HCT116 (cell line): Measurements from ENCODE around the gene CCDC197. TPM values are rescaled to one million over a fixed set of nuclear protein-coding genes. Genes with fewer than 3 reads are reported as not detected.

ENCODE experiments used
- ATAC-seq: fragments of 200-7000 bp; cut with Tn5 transposase; 2 replicates; pipeline ENCODE4 v1.9.1; 2020; ENCODE audit warnings: mild to moderate bottlenecking, moderate library complexity
- BruUV-seq: library from RNA; stranded (reverse); fragments of 400-500 nt; replicated peaks from 2 replicates; lab custom pipeline; 2021; lab: Mats Ljungman, UMichigan
- CTCF ChIA-PET: fragments of 300-600 bp; sonication (Branson Sonifier 250); formaldehyde crosslinking; loops from one replicate; lab custom pipeline; 2021; ENCODE audit warnings: antibody characterized with exemption; lab: Charles Lee
- POLR2A ChIA-PET: fragments of 300-600, 350-600 bp; sonication (Branson Sonifier 250); formaldehyde crosslinking; loops from one replicate; lab custom pipeline; 2021; ENCODE audit warnings: antibody characterized with exemption; lab: Charles Lee
- RAD21 ChIA-PET, 2 experiments: fragments of 300-600 bp; sonication (Branson Sonifier 250); formaldehyde crosslinking; loops; one replicate each; lab custom pipeline; 2023; ENCODE audit warnings: low total read pairs in 2 of 2; ENCODE audit not compliant: uncharacterized antibody in 2 of 2, unreplicated experiment in 2 of 2, low non-redundant PET in 1 of 2; lab: Charles Lee
- DNase-seq: peaks from one replicate; pipeline ENCODE4 v3.0.0-alpha.2; 2010; ENCODE audit warnings: low read depth, low spot score
- H2AFZ ChIP-seq: fragments of 200-600 bp; shearing (Covaris generic), sonication (generic); 2 replicates; pipeline ENCODE4 v1.6.1; 2017; ENCODE audit warnings: low read depth, mixed run types, mixed read lengths, antibody characterized with exemption, low read length; ENCODE audit not compliant: poor library complexity, severe bottlenecking
- H3K27ac ChIP-seq: 2 replicates; pipeline ENCODE4 v1.5.1; 2012; ENCODE audit warnings: low read depth, low read length
- H3K27me3 ChIP-seq: fragments of 200-600 bp; sonication (generic); 2 replicates; pipeline ENCODE4 v1.6.1; 2016; ENCODE audit warnings: mixed run types, low read length, mixed read lengths; ENCODE audit not compliant: insufficient read depth
- H3K36me3 ChIP-seq, 2 experiments: fragments of 200-500 bp in 1 of 2; fragments of 200-600 bp in 1 of 2; sonication (Bioruptor generic) in 1 of 2; sonication (generic) in 1 of 2; 2 replicates each; pipeline versions ENCODE4 v1.5.1 to v1.6.1; 2014 to 2016; ENCODE audit warnings: low read length in 2 of 2, inconsistent platforms in 1 of 2, mixed read lengths in 1 of 2, mixed run types in 1 of 2; ENCODE audit not compliant: insufficient read depth in 2 of 2, control insufficient read depth in 1 of 2
- H3K4me1 ChIP-seq, 2 experiments: fragments of 200-600 bp in 1 of 2; sonication (generic) in 1 of 2; 2 replicates each; pipeline versions ENCODE4 v1.5.1 to v1.6.1; 2012 to 2017; ENCODE audit warnings: low read length in 2 of 2, inconsistent platforms in 1 of 2, mild to moderate bottlenecking in 1 of 2, mixed read lengths in 1 of 2, mixed run types in 1 of 2, moderate library complexity in 1 of 2; ENCODE audit not compliant: insufficient read depth in 2 of 2, control insufficient read depth in 1 of 2
- H3K4me2 ChIP-seq: fragments of 200-600 bp; sonication (generic); 2 replicates; pipeline ENCODE4 v1.6.1; 2017; ENCODE audit warnings: mixed run types, low read length, mixed read lengths
- H3K4me3 ChIP-seq, 2 experiments: fragments of 200-600 bp in 1 of 2; sonication (generic) in 1 of 2; replicated peaks in 1 of 2; 2 replicates each; pipeline ENCODE4 v1.5.1; 2011 to 2016; ENCODE audit warnings: low read length in 2 of 2, control low read depth in 1 of 2, low read depth in 1 of 2, mild to moderate bottlenecking in 1 of 2, mixed read lengths in 1 of 2, mixed run types in 1 of 2
- H3K79me2 ChIP-seq: fragments of 200-600 bp; sonication (generic); 2 replicates; pipeline ENCODE4 v1.6.1; 2017; ENCODE audit warnings: mild to moderate bottlenecking, mixed run types, low read length, moderate library complexity, mixed read lengths; ENCODE audit not compliant: insufficient read depth
- H3K9ac ChIP-seq: fragments of 200-600 bp; sonication (generic); 2 replicates; pipeline ENCODE4 v1.6.1; 2016; ENCODE audit warnings: low read length, mixed read lengths
- H3K9me2 ChIP-seq: fragments of 200-600 bp; sonication (generic), shearing (Covaris generic); 2 replicates; pipeline ENCODE4 v1.6.1; 2017; ENCODE audit warnings: mixed run types, mild to moderate bottlenecking, moderate library complexity; ENCODE audit not compliant: insufficient read depth
- H3K9me3 ChIP-seq, 2 experiments: fragments of 200-500 bp in 1 of 2; fragments of 200-600 bp in 1 of 2; sonication (Bioruptor generic) in 1 of 2; sonication (generic) in 1 of 2; 2 replicates each; pipeline ENCODE4 v1.6.1; 2014 to 2017; ENCODE audit warnings: low read length in 2 of 2, mixed read lengths in 2 of 2, inconsistent platforms in 1 of 2, low read depth in 1 of 2, mild to moderate bottlenecking in 1 of 2, mixed run types in 1 of 2, moderate library complexity in 1 of 2; ENCODE audit not compliant: control insufficient read depth in 1 of 2, insufficient read depth in 1 of 2
- H4K20me1 ChIP-seq: fragments of 200-600 bp; sonication (generic), shearing (Covaris generic); 2 replicates; pipeline ENCODE4 v1.6.1; 2017; ENCODE audit warnings: mixed run types, mild to moderate bottlenecking, moderate library complexity; ENCODE audit not compliant: insufficient read depth
- CBX3 ChIP-seq: IDR thresholded peaks from 2 replicates; pipeline ENCODE4 v1.6.1; 2012; ENCODE audit warnings: low read depth
- CTCF ChIP-seq, 3 experiments: fragments of 200-600 bp in 1 of 3; sonication (generic) in 1 of 3; IDR thresholded peaks in 2 of 3; conservative IDR thresholded peaks in 1 of 3; 2 replicates each; pipeline ENCODE4 v1.5.1; 2012 to 2017; ENCODE audit warnings: low read depth in 2 of 3, low read length in 2 of 3, antibody characterized with exemption in 1 of 3, borderline replicate concordance in 1 of 3, control low read depth in 1 of 3, mild to moderate bottlenecking in 1 of 3, mixed read lengths in 1 of 3, mixed run types in 1 of 3, moderate library complexity in 1 of 3; ENCODE audit not compliant: insufficient read depth in 1 of 3
- EZH2phosphoT487 ChIP-seq: fragments of 200-600 bp; IDR thresholded peaks from 2 replicates; pipeline ENCODE4 v1.6.1; 2018; ENCODE audit warnings: antibody characterized with exemption, borderline replicate concordance
- SRF ChIP-seq: IDR thresholded peaks from 2 replicates; pipeline ENCODE4 v1.6.1; 2012; ENCODE audit warnings: low read depth
- TCF7L2 ChIP-seq: IDR thresholded peaks from 2 replicates; pipeline ENCODE4 v1.7.0; 2011; ENCODE audit warnings: borderline replicate concordance, inconsistent platforms; ENCODE audit not compliant: insufficient read depth, insufficient read length; ENCODE audit errors: extremely low read depth
- YY1 ChIP-seq: IDR thresholded peaks from 2 replicates; pipeline ENCODE4 v1.6.1; 2011; ENCODE audit warnings: low read length, low read depth, moderate library complexity, mild to moderate bottlenecking; ENCODE audit not compliant: insufficient replicate concordance; ENCODE audit errors: extremely low read depth
- intact Hi-C: fragments of 100-400 bp; cut with micrococcal nuclease; formaldehyde crosslinking; loops from 2 replicates; pipeline ENCODE4 v1.10.0; 2022
- total RNA-seq: library from RNA; stranded (reverse); gene quantifications from one replicate; pipeline ENCODE4 v1.2.1, GENCODE V29; 2021; ENCODE audit not compliant: unreplicated experiment

Gene CCDC197
- total RNA-seq, 1 experiment from 2014 or later = not detected

- RAD21 ChIA-PET = no interaction called here
- Histone ChIP-seq H3K9ac (no peak overlapping the region), H3K27ac (no peak overlapping the region), H3K9me3 (peaks cover 0 to 4% of the 10 kb centered on the region in 2 experiments; a peak in 1 of 4 replicates), H3K36me3 (no peaks in the 10 kb centered on the region), H3K9me2 (no peaks in the 10 kb centered on the region), H3K4me3 (no peak overlapping the region), H2AFZ (no peak overlapping the region), H3K27me3 (no peaks in the 10 kb centered on the region), H3K79me2 (no peaks in the 10 kb centered on the region), H3K4me1 (peaks cover 3 to 10% of the 10 kb centered on the region in 2 experiments; a peak in 3 of 4 replicates), H4K20me1 (no peaks in the 10 kb centered on the region), H3K4me2 (no peak overlapping the region)
- no peak for DNase-seq
- ATAC-seq = no peak
- no peak for TF ChIP-seq SRF
- no peak for TF ChIP-seq YY1
- no peak for TF ChIP-seq CTCF (IDR thresholded peaks at IDR 0.05 in 2 of 3, conservative IDR thresholded peaks at IDR 0.05 in 1 of 3; ENCODE audit: borderline replicate concordance in 1 of 3, insufficient read depth in 1 of 3, low read depth in 2 of 3, low read length in 2 of 3)
- TF ChIP-seq TCF7L2 = no peak
- no peak for TF ChIP-seq EZH2phosphoT487
- TF ChIP-seq CBX3 = no peak
- intact Hi-C loops = no loop called here
- BruUV-seq = no TSS peak
- POLR2A ChIA-PET = no interaction called here
- CTCF ChIA-PET = no interaction called here
These were observed 42.0 kb downstream of the CCDC197 start for GRCh38 chr14:94038921-94039629.
